Natural killer cell (primary cell): Measurements from ENCODE around the gene SYMPK. TPM values are rescaled to one million over a fixed set of nuclear protein-coding genes. Genes with fewer than 3 reads are reported as not detected.

Experiments
- ATAC-seq, 3 donors: fragments of 150-1000 bp in 2 of 3; fragments of 200-7000 bp in 1 of 3; cut with Tn5 transposase; 1 replicate in 1 of 3; 2 replicates in 2 of 3; pipeline ENCODE4 v1.10.0; 2021; ENCODE audit warnings: mild to moderate bottlenecking in 2 of 3, moderate library complexity in 2 of 3
- DNase-seq, 2 donors: peaks; one replicate each; pipeline versions ENCODE4 v3.0.0 to v3.0.0-alpha.2; 2013 to 2021; ENCODE audit warnings: mixed read lengths in 1 of 2
- H3K27ac ChIP-seq: one replicate; pipeline ENCODE4 v1.5.1; 2013; ENCODE audit warnings: mild to moderate bottlenecking, low read length
- H3K27me3 ChIP-seq: one replicate; pipeline ENCODE4 v1.6.1; 2013; ENCODE audit warnings: low read length; ENCODE audit not compliant: control insufficient read depth, insufficient read depth
- H3K36me3 ChIP-seq: one replicate; pipeline ENCODE4 v1.6.1; 2013; ENCODE audit warnings: low read length; ENCODE audit not compliant: control insufficient read depth, insufficient read depth
- H3K4me1 ChIP-seq: one replicate; pipeline ENCODE4 v1.6.1; 2013; ENCODE audit warnings: low read length; ENCODE audit not compliant: control insufficient read depth, insufficient read depth
- H3K4me3 ChIP-seq: one replicate; pipeline ENCODE4 v1.5.1; 2013; ENCODE audit warnings: low read length
- H3K9me3 ChIP-seq: one replicate; pipeline ENCODE4 v1.6.1; 2013; ENCODE audit warnings: low read length; ENCODE audit not compliant: control insufficient read depth, insufficient read depth
- H3K27ac Mint-ChIP-seq, 2 donors: one replicate each; pipeline ENCODE4 v1.8.0; 2022; ENCODE audit warnings: mild to moderate bottlenecking in 2 of 2, mixed read lengths in 2 of 2, moderate library complexity in 1 of 2
- H3K27me3 Mint-ChIP-seq, 2 donors: one replicate each; pipeline ENCODE4 v1.8.0; 2022; ENCODE audit warnings: low read depth in 2 of 2, mixed read lengths in 2 of 2
- H3K36me3 Mint-ChIP-seq: one replicate; pipeline ENCODE4 v1.8.0; 2022; ENCODE audit warnings: mixed read lengths
- H3K4me1 Mint-ChIP-seq, 2 donors: one replicate each; pipeline ENCODE4 v1.8.0; 2022; ENCODE audit warnings: mixed read lengths in 2 of 2
- H3K4me3 Mint-ChIP-seq: one replicate; pipeline ENCODE4 v1.8.0; 2022; ENCODE audit warnings: mild to moderate bottlenecking, moderate library complexity, mixed read lengths
- H3K9me3 Mint-ChIP-seq, 2 donors: one replicate each; pipeline ENCODE4 v1.8.0; 2022; ENCODE audit warnings: mixed read lengths in 2 of 2
- WGBS: methylation state at CpG from one replicate; pipeline ENCODE4 v1.1.7; 2013; ENCODE audit warnings: missing lambda C conversion rate; ENCODE audit not compliant: insufficient coverage; 5-methylcytosine and 5-hydroxymethylcytosine counted together
- intact Hi-C: fragments of 100-400 bp; cut with micrococcal nuclease; formaldehyde crosslinking; loops from one replicate; pipeline ENCODE4 v1.14.2; 2022
- total RNA-seq, 4 donors: library from RNA; stranded (reverse); fragments of 120-200 nt in 1 of 4; gene quantifications; one replicate each; pipeline versions ENCODE4 v1.2.3 to v1.2.4, GENCODE V29; 2013 to 2022
- TF ChIP-seq, protein P1 (sequence below): fragments of 200-600 bp; IDR thresholded peaks from one replicate; pipeline ENCODE4 v1.8.0; 2022; ENCODE audit warnings: antibody characterized with exemption

SYMPK gene
- total RNA-seq, 3 donors from 2014 or later (not counting 1 experiment from before 2014, with no cell fraction given) = 86.4 to 94.8 (median 86.7) TPM

DNA sequence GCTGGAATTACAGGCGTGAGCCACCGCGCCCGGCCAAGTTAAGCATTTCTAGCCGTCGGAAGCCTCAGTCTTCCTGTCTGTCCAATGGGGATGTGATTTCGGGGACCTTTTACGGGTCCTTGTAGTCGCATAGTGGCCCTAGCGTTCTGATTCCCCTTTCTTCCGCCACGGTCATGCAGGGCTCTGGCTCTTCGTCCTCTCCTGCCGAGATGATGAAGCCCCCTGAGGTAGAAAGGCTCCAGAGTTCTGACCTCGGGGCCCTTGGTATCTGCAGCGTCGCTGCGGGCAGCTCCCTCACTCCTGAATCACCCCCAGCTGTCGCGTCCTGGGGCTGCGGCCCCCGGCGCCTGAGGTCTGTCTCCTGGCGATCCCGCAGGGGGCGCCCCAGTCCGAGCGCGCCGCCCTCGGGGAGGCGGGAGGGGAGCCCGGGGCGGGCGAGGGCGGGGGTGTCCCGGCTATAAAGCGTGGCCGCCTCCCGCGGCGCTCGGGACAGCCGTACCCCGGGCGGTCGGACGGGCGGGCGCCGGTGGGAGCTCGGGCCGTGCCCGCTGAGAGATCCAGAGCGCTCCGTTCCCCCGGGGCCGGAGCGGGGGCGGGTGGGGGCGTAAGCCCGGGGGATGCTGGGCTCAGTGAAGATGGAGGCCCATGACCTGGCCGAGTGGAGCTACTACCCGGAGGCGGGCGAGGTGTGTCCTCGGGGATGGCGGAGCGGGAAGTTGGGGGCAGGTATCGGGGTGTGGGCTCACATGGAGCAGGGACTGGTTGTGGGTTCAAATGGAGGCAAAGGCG is 1.1 kb upstream of the SYMPK start, which contains the start of gene FOXA3:
Gene FOXA3 (plus strand): TSS at position 487 of the 789 bp plus-strand sequence. CDS start 131 bp downstream, at position 618.
- H3K4me3 ChIP-seq = peak within 1 kb of the TSS; percentile 40
- Mint-ChIP-seq H3K9me3 (no peaks in the 10 kb centered on the region), H3K27me3 (peaks cover 16 to 24% of the 10 kb centered on the region in 2 donors), H3K4me3 (peak within 1 kb of the TSS; percentile 99), H3K4me1 (peaks cover 21 to 36% of the 10 kb centered on the region in 2 donors), H3K27ac (peak within 1 kb of the TSS; percentile 91 to 96), H3K36me3 (no peaks in the 10 kb centered on the region)
- H3K4me1 ChIP-seq = peaks cover 24% of the 10 kb centered on the region
- peaks cover 11% of the 10 kb centered on the region for H3K27me3 ChIP-seq
- H3K36me3 ChIP-seq = peaks cover 2% of the 10 kb centered on the region
- WGBS = 2% methylated on average over 71 of the region's 71 CpGs
- H3K9me3 ChIP-seq = no peaks in the 10 kb centered on the region
- peak; percentile 60 to 77 for DNase-seq
- ATAC-seq = peak; percentile 26 to 35 (median 27)
- TF ChIP-seq, protein P1, sequence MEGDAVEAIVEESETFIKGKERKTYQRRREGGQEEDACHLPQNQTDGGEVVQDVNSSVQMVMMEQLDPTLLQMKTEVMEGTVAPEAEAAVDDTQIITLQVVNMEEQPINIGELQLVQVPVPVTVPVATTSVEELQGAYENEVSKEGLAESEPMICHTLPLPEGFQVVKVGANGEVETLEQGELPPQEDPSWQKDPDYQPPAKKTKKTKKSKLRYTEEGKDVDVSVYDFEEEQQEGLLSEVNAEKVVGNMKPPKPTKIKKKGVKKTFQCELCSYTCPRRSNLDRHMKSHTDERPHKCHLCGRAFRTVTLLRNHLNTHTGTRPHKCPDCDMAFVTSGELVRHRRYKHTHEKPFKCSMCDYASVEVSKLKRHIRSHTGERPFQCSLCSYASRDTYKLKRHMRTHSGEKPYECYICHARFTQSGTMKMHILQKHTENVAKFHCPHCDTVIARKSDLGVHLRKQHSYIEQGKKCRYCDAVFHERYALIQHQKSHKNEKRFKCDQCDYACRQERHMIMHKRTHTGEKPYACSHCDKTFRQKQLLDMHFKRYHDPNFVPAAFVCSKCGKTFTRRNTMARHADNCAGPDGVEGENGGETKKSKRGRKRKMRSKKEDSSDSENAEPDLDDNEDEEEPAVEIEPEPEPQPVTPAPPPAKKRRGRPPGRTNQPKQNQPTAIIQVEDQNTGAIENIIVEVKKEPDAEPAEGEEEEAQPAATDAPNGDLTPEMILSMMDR = peak; percentile 73
- intact Hi-C loops = loop anchor here (1.0 to 10.0 kb wide), 4 partner anchors 22 to 401 kb away; partner anchors contain the start of gene IRF2BP1
- no peak within 1 kb of the TSS for H3K27ac ChIP-seq

GRCh38 chr19:45863335-45863839 is 440 bp upstream of the SYMPK start:
- H3K27me3 ChIP-seq = peaks cover 11% of the 10 kb centered on the region
- H3K36me3 Mint-ChIP-seq = no peaks in the 10 kb centered on the region
- H3K4me3 ChIP-seq = peak overlapping the region; percentile 40
- TF ChIP-seq, protein P1 = no peak
- H3K4me1 Mint-ChIP-seq = peaks cover 21 to 37% of the 10 kb centered on the region in 2 donors
- peaks cover 16 to 24% of the 10 kb centered on the region in 2 donors for H3K27me3 Mint-ChIP-seq
- H3K4me1 ChIP-seq = peaks cover 24% of the 10 kb centered on the region
- H3K27ac Mint-ChIP-seq = peak overlapping the region; percentile 91 to 96
- 3% methylated on average over 22 of the region's 22 CpGs for WGBS
- peaks cover 5% of the 10 kb centered on the region for H3K36me3 ChIP-seq
- ATAC-seq (no peak), DNase-seq (no peak)
- H3K9me3 Mint-ChIP-seq = no peaks in the 10 kb centered on the region
- peak overlapping the region; percentile 99 for H3K4me3 Mint-ChIP-seq
- H3K27ac ChIP-seq = no peak overlapping the region
- intact Hi-C loops = loop anchor here (1.0 to 10.0 kb wide), 4 partner anchors 23 to 401 kb away; partner anchors contain the start of gene IRF2BP1
- H3K9me3 ChIP-seq = no peaks in the 10 kb centered on the region

GRCh38 chr19:45862271-45862563 is 730 bp downstream of the SYMPK start:
- H3K4me1 Mint-ChIP-seq = peaks cover 21 to 43% of the 10 kb centered on the region in 2 donors
- H3K36me3 Mint-ChIP-seq = no peaks in the 10 kb centered on the region
- H3K27me3 Mint-ChIP-seq = peaks cover 16 to 24% of the 10 kb centered on the region in 2 donors
- Histone ChIP-seq H3K4me3 (peak overlapping the region; percentile 96), H3K27ac (peak overlapping the region; percentile 94), H3K9me3 (no peaks in the 10 kb centered on the region), H3K27me3 (peaks cover 11% of the 10 kb centered on the region), H3K4me1 (peaks cover 24% of the 10 kb centered on the region), H3K36me3 (peaks cover 7% of the 10 kb centered on the region)
- TF ChIP-seq, protein P1 = no peak
- WGBS = 1% methylated on average over 10 of the region's 11 CpGs
- peak overlapping the region; percentile 99 for H3K4me3 Mint-ChIP-seq
- ATAC-seq = no peak
- H3K9me3 Mint-ChIP-seq = no peaks in the 10 kb centered on the region
- intact Hi-C loops = loop anchor here (10.0 kb wide), 2 partner anchors 87 to 403 kb away; no protein-coding TSS in a partner anchor
- no peak for DNase-seq
- peak overlapping the region; percentile 91 to 96 for H3K27ac Mint-ChIP-seq
